Activated CD4-positive, alpha-beta T cell treated with anti-CD3 and anti-CD28 coated beads, Interleukin-2, Interleukin-6, amounts not matched to agents 100 ng/mL and 50 ng/mL, durations not matched to agents 16 hours and 8 hours (primary cell): ENCODE measurements around the gene FCHO1.

ENCODE experiments used
- DNase-seq: peaks from one replicate; pipeline ENCODE4 v3.0.0-alpha.2; 2020

Gene FCHO1, protein sequence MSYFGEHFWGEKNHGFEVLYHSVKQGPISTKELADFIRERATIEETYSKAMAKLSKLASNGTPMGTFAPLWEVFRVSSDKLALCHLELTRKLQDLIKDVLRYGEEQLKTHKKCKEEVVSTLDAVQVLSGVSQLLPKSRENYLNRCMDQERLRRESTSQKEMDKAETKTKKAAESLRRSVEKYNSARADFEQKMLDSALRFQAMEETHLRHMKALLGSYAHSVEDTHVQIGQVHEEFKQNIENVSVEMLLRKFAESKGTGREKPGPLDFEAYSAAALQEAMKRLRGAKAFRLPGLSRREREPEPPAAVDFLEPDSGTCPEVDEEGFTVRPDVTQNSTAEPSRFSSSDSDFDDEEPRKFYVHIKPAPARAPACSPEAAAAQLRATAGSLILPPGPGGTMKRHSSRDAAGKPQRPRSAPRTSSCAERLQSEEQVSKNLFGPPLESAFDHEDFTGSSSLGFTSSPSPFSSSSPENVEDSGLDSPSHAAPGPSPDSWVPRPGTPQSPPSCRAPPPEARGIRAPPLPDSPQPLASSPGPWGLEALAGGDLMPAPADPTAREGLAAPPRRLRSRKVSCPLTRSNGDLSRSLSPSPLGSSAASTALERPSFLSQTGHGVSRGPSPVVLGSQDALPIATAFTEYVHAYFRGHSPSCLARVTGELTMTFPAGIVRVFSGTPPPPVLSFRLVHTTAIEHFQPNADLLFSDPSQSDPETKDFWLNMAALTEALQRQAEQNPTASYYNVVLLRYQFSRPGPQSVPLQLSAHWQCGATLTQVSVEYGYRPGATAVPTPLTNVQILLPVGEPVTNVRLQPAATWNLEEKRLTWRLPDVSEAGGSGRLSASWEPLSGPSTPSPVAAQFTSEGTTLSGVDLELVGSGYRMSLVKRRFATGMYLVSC

DNA sequence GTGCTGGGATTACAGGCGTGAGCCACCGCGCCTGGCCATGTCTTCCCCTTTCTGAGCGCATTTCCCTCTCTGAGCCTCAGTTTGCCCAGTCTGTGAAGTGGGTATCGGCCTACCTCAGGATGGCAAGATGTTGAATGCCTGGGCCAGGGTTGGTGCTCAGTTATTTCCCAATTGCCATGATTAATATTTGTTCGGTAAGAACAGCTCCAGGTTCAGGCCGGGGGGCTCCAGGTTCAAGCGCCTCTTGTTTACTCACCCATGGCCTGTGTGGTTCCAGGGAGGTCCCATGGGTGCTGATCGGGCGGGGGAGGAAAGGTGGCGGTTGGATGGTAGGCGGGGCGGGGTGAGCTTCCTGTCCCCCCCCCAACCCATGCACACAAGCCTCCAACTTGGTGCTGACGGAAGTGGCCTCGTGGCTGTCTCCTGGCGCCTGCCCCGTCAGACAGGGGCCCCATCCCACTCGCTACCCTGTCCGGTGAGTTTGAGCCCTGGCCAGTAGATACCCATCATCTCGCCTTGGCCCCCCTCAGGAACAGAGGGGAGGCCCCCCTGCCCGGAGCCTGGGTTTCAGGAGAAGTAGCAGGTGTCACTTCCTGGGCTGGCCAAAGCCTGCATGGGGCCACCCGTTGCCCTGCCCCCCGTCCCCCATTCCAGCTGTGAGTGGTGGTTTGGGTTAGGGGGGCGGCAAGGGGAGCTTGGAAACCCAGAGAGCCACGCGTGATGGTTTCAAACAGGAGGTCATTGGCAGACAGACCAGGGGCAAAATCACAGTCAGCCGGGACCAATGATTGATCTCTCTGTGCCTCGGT is at the start of gene FCHO1:
Gene FCHO1 (plus strand): TSS at position 375 of the 809 bp plus-strand sequence. CDS start 3,688 bp downstream, outside the sequence.
- peak; percentile 93 for DNase-seq

DNA sequence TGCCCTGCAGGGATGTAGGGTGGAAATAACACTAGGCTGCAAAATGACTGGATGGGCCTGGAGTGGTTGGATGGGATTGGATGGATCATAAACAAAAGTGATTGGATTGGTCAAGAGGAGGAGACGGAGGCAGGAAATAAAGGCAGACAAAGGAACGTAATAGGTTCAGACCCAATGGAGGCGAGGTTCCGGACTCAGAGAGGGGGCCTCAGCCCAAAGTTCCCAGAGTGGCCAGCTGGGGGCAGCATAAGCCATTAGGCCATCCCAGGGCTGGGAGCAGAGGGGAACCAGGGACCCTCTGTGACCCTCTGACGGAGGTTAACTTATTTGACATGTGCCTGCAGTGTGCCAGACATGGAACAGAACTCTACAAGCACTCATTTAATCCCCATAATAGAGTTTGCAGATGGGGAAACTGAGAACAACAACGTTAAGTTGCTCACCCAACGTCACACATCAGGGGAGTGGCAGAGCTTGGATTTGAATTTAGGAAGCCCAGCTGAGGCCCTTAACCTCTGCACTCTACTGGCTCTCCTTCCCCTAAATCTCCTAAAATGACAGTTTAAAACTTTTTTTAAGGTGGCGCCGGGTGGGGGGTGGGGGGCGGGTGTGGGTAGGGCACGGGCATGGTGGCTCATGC is 47.3 kb upstream of the FCHO1 start:
- peak; percentile 67 for DNase-seq

DNA sequence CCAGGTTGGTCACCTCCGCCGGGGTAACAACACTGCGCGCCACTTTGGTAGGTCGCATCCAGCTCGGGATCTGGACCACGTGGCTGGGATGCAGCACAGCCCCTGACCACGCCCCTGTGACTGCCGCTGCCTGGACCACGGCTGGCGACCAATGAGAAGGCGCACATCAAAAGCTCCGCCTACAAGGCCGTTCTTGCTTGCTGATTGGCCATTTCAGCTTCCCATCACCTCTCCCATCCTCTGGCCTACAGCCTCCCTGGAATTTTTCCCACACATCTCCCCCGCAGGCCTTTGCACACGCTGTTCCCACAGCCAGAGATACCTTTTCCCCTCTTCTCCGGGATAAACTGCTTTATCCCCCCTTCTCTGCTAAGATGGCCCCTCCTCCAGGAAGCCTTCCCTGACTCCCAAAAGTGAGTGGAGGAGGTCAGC is 44.5 kb upstream of the FCHO1 start:
- DNase-seq: no peak

DNA sequence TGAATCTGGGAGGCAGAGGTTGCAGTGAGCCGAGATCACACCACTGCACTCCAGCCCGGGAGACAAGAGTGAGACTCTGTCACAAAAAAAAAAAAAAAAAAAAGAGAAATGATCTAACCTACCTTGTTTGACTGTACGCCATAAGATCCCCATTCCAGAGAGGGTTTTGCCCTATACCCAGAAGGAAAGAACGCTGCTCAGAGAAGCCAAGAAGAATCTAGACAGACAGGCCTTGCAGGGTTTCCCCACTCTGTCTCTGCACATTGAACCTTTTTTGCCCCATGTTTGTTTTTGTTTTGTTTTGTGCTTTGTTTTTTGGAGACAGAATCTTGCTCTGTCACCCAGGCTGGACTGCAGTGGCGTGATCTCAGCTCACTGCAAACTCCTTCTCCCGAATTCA is 39.4 kb upstream of the FCHO1 start:
- no peak for DNase-seq

DNA sequence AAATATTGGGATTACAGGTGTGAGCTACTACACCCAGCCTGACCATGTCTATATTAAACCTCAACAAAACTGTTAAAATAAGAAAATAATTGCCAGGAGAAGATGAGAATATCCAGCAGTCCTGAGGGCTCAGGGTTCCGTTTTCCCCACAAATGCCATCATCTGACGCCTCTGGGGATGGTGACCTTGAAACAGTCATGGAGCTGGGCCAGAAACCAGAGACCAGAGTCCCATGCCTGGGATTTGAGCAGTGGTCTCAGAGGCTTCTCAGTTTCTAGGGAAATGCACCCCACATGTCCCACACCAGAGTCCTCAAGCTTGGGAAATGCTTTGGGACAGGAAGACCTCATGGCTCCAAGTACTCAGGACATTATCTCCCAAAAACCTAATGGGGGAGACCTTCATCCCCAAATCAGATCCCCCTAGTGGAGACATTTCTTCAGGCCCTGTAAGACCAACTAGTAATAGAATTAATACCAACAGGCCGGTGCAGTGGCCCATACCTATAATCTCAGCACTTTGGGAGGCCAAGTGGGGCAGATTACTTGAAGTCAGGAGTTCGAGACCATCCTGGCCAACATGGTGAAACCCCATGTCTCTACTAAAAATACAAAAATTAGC is 34.9 kb upstream of the FCHO1 start:
- no peak for DNase-seq

DNA sequence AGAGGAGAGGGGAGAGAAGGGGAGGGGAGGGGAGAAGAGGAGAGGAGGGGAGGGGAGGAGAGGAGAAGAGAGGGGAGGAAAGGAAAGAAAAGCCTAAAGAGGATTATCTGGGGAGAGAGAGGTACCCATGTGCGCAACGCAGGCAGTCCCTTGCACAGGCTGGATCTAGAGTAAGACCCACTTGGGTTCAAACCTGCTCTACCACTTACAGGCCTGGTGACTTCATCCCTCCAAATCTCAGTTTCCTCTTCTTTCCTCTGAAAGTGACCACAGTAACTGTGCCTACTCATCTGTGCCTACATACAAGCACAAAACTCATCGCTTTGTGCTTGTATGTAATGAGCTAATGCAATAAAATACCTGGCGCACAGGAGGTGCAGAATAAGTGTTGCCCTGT is 32.7 kb upstream of the FCHO1 start:
- peak; percentile 53 for DNase-seq

DNA sequence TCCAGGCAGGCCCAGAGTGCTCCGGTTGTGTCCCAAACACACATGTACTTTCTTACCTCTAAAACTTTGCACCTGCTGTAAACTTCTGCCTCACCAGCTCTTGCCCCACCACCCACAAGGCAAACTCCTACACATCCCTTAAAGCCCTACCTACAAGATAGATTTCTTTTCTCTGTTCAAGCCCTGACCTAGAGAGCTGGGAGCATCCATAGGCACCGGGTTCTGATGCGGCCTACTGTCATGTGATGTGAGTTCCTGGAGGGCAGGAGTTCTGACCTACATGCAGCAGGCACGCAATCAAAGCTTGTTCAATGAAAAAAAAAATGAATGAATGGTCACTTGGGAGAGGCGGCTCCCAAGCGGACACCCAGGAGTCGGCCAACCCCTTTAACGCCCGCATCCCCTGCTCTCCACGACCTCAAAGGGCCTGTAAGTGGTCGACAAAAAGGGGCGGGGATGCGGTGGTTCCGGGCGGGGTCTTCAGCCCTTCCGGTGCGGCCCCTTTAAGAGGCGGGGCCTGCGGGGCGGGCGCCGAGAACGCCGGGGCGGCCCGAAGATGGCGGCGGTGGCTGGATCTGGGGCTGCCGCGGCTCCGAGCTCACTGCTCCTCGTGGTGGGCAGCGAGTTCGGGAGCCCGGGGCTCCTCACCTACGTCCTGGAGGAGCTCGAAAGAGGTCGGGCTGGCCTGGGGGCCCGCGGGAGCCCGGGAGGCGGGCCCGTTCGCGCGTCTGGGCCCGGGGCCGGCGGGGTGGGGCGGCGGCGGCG is 32.1 kb upstream of the FCHO1 start, which contains the start of gene MAP1S:
Gene MAP1S (plus strand): TSS at position 534 of the 765 bp plus-strand sequence. CDS start 23 bp downstream, at position 557.
- DNase-seq: peak; percentile 85

DNA sequence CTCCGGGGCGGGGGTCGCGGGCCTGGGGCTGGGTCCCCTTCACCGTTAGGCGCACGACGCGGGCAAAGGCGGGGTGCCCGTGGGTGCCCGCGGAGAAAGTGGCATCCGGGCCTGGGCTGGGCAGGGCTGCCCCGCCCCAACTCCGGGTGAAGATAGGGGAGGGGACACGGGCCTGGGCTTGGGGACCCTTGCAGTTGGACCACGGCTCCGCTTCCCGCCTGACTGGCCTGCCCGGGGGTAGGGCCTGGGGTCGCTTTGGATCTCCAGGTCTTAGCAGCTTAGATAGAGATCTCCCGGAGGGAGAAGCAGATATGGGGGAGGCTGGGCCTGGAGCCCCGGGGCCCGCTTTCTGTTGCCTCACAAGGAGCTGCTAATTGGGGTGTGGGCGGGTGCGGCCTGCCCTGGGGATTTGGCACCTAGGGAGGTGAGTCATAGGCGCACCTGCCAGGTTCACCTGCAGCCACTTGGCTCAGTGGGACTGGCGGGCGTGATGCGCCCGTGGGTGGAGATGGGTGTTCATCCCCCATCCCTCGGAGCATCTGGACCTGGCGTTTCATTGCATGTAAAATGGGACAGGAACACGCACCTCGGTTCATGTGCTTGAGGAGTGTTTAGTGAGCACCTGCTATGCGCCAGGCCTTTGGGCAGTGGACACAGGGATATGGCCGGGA is 31.4 kb upstream of the FCHO1 start:
- peak; percentile 18 for DNase-seq

DNA sequence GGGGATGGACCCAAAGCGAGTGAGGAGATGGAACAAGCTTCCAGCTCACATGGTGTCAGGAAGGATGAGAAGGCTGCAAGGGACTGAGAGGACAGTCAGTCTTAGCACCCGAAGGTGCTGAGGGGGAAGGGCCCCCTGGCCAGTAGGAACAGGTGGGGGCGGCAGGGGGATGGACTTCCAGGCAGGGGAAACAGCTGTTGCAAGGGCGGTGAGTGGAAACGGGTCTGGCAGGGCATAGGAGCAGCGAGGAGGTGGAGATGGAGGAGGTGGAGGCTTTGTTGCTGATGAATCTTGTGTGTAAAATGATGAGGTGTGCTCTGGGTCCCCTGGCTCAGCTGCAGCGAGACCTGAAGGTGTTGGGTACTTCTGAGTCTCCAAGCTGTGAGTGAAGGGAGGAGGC is 30.8 kb upstream of the FCHO1 start:
- no peak for DNase-seq

DNA sequence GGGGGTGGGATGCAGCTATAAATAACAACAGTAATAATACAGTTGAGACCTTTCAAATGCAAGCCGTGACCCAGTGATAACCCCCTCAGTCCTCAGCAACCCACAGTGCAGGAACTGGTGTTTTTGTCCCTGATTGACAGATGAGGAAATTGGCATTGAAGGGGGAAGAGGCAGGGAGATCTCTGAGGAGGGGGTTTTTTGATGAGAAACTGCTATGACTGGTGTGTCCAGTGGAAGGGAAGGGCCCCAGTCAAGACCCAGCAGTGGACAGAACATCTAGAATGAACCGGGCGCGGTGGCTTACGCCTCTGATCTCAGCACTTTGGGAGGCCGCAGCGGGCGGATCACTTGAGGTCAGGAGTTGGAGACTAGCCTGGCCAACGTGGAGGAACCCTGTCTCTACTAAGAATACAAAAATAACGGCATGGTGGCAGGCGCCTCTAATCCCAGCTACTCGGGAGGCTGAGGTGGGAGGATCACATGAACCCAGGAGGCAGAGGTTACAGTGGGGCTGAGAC is 30.1 kb upstream of the FCHO1 start:
- DNase-seq: no peak

DNA sequence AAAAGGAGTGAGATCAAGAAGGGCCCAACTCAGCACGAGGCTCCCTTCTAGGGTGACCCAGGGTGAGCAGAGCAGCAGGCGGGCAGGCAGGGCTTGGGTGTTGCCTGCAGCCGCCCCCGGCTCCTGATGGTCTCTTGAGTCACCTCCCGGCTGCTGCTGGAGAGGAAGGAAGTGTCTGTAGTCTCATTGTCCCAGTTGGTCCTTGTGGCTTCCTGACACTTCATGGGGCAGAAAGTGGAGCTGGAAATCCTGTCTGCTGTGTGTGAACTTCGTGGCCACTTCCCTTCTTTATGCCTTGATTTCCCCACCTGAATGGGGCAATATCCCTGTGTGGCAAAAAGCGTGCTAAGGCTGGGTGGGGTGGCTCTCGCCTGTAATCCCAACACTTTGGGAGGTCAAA is 29.5 kb upstream of the FCHO1 start:
- peak; percentile 23 for DNase-seq

DNA sequence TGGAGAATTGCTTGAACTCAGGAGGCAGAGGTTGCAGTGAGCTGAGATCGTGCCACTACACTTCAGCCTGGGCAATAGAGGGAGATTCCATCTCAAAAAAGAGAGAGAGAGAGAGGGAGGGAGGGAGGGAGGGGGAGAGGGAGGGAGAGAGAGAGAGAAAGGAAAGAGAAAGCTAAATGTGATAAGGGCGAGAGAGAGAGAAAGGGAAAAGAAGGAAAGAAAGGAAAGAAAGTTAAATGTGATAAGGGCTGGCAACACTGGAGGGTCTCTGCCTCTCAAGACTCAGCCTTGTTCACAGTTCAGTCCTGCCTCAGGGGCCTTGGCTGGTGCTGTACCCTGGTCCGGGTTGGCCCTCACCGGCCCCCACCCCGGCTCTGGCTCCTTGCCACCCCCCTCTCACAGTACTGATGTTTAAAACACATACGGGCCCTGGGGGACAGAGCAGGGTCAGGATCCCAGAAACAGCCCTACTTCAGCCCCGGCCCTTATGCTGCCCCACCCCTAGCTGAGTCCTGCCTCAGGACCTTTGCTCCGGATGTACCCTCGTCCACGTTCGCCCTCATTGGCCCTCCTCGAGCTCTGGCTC is 28.5 kb upstream of the FCHO1 start:
- no peak for DNase-seq

DNA sequence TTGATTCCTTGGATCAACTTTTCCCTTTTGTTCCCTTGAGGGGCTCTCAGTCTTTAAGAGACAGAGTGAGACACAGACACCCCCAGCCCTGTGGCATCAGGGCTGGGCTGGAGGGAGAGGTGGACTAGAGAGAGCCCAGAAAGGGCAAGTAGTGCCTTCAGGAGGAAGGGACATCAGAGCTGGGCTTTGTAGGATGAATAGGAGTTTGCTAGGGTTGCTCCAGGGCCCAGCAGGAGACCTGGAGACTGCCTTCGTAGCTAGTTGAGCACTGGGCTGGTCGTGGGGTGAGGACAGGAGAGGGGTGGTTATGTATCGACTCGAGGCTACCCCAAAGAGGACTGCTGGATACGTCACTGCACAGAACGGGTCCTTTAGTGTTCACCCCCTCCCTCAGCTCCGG is 26.6 kb upstream of the FCHO1 start:
- no peak for DNase-seq

DNA sequence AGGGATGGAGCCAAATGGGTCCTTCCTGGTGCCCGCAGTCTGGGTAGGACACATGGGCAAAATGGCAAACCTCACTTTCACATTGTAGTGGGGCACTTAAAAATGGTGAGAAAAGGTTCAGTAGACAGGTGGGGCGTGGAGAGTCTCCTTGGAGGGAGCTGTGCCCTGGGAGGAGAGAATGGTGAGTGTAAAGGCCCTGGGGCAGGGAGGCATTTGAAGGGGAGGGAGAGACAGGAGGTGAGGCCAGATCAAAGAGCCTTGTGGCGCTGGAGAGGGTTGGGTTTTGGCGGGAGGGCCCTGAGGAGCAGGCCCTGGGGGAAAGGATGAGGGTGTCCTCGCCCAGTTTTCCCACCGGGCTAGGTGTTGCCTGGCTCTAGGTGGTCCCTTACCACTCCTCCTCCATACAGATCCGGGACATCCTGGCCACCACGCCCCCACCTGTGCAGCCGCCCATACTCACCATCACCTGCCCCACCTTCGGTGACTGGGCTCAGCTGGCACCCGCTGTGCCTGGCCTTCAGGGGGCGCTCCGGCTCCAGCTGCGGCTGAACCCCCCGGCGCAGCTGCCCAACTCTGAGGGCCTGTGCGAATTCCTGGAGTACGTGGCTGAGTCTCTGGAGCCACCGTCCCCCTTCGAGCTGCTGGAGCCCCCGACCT is 25.7 kb upstream of the FCHO1 start:
- DNase-seq: no peak

DNA sequence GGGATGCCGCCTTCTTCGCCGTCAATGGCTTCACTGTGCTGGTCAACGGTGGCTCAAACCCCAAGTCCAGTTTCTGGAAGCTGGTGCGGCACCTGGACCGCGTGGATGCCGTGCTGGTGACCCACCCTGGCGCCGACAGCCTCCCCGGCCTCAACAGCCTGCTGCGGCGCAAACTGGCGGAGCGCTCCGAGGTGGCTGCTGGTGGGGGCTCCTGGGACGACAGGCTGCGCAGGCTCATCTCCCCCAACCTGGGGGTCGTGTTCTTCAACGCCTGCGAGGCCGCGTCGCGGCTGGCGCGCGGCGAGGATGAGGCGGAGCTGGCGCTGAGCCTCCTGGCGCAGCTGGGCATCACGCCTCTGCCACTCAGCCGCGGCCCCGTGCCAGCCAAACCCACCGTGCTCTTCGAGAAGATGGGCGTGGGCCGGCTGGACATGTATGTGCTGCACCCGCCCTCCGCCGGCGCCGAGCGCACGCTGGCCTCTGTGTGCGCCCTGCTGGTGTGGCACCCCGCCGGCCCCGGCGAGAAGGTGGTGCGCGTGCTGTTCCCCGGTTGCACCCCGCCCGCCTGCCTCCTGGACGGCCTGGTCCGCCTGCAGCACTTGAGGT is 25.0 kb upstream of the FCHO1 start:
- no peak for DNase-seq

DNA sequence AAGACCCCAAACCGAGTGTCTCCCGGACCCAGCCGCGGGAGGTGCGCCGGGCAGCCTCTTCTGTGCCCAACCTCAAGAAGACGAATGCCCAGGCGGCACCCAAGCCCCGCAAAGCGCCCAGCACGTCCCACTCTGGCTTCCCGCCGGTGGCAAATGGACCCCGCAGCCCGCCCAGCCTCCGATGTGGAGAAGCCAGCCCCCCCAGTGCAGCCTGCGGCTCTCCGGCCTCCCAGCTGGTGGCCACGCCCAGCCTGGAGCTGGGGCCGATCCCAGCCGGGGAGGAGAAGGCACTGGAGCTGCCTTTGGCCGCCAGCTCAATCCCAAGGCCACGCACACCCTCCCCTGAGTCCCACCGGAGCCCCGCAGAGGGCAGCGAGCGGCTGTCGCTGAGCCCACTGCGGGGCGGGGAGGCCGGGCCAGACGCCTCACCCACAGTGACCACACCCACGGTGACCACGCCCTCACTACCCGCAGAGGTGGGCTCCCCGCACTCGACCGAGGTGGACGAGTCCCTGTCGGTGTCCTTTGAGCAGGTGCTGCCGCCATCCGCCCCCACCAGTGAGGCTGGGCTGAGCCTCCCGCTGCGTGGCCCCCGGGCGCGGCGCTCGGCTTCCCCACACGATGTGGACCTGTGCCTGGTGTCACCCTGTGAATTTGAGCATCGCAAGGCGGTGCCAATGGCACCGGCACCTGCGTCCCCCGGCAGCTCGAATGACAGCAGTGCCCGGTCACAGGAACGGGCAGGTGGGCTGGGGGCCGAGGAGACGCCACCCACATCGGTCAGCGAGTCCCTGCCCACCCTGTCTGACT is 24.1 kb upstream of the FCHO1 start:
- DNase-seq: no peak

DNA sequence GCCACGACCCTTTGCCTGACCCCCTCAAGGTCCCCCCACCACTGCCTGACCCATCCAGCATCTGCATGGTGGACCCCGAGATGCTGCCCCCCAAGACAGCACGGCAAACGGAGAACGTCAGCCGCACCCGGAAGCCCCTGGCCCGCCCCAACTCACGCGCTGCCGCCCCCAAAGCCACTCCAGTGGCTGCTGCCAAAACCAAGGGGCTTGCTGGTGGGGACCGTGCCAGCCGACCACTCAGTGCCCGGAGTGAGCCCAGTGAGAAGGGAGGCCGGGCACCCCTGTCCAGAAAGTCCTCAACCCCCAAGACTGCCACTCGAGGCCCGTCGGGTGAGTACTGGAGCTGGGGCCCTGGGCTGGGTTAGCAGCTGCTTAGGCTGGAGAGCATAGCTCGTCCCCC is 23.4 kb upstream of the FCHO1 start:
- DNase-seq: no peak

DNA sequence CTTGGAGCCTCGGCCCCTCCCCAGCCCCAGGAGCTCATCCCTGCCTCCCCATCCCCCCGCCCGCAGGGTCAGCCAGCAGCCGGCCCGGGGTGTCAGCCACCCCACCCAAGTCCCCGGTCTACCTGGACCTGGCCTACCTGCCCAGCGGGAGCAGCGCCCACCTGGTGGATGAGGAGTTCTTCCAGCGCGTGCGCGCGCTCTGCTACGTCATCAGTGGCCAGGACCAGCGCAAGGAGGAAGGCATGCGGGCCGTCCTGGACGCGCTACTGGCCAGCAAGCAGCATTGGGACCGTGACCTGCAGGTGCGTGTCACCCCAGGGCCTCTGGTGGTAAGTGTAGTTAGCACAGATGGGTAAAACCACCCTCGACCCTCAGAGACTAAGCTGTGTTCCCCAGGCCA is 18.1 kb upstream of the FCHO1 start:
- DNase-seq: no peak
